OCI-LY1 (cell line): ENCODE results near the gene OPRM1.

Experiments used
- CTCF ChIP-seq: fragments of 200-600 bp; sonication (generic), shearing (Covaris generic); IDR thresholded peaks from 2 replicates; pipeline ENCODE4 v1.5.1; 2017; ENCODE audit warnings: mild to moderate bottlenecking, antibody characterized with exemption, low read length, moderate library complexity, mixed read lengths
- EZH2 ChIP-seq: fragments of 200-600 bp; sonication (generic), shearing (Covaris generic); IDR thresholded peaks from 2 replicates; pipeline ENCODE4 v1.8.0; 2017; ENCODE audit warnings: borderline replicate concordance, mixed run types, mild to moderate bottlenecking, antibody characterized with exemption, low read length, moderate library complexity, mixed read lengths

DNA sequence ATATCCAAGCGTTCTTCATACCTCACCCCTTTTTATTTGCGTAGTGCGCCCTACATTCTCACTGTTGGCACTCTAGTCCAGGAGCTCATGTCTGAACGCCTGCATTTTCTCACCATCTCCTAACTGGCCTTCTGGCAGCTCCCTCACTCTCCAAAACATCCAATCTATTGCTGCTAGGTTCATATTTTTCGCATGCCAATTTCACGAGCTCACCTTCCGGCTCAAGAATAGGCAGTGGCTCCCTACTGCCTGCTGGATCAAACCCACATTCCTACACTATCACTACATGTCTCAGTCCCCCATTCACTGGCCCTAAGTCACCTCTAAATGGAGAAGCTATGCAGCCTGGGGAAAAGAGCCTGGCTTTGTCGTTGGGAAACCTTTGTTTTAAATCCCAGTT lies 202.5 kb downstream of the OPRM1 start:
- no peak for TF ChIP-seq CTCF
- TF ChIP-seq EZH2: no peak
